GM23338 (cell line): ENCODE results near the gene ANKRD40. TPM values are rescaled to one million over a fixed set of nuclear protein-coding genes. Genes with fewer than 3 reads are reported as not detected.

Experiments used
- ATAC-seq: fragments of 200-7000 bp; cut with Tn5 transposase; 3 replicates; pipeline ENCODE4 v1.9.1; 2020
- DNase-seq: peaks from one replicate; pipeline ENCODE4 v3.0.0-alpha.2; 2015; ENCODE audit warnings: low spot score
- H2AFZ ChIP-seq: fragments of 200-600 bp; sonication (generic); 2 replicates; pipeline ENCODE4 v1.8.0; 2016; ENCODE audit warnings: antibody characterized with exemption, mild to moderate bottlenecking, moderate library complexity
- H3F3A ChIP-seq: fragments of 200-600 bp; sonication (generic); replicated peaks from 2 replicates; pipeline ENCODE4 v1.8.0; 2017; ENCODE audit warnings: antibody characterized with exemption, mixed run types, low read depth
- H3K27ac ChIP-seq: fragments of 200-600 bp; sonication (generic); 2 replicates; pipeline ENCODE4 v1.6.1; 2016; ENCODE audit warnings: low read depth
- H3K27me3 ChIP-seq: fragments of 200-600 bp; sonication (generic); 2 replicates; pipeline ENCODE4 v1.8.0; 2016; ENCODE audit warnings: mild to moderate bottlenecking, mixed run types, moderate library complexity; ENCODE audit not compliant: insufficient read depth
- H3K36me3 ChIP-seq: fragments of 200-600 bp; sonication (generic); 2 replicates; pipeline ENCODE4 v1.8.0; 2016; ENCODE audit warnings: mild to moderate bottlenecking; ENCODE audit not compliant: insufficient read depth
- H3K4me1 ChIP-seq: fragments of 200-600 bp; sonication (generic); 2 replicates; pipeline ENCODE4 v1.8.0; 2016; ENCODE audit warnings: mild to moderate bottlenecking, moderate library complexity; ENCODE audit not compliant: insufficient read depth
- H3K4me2 ChIP-seq: fragments of 200-600 bp; sonication (generic); 2 replicates; pipeline ENCODE4 v1.7.1; 2017; ENCODE audit warnings: mixed run types
- H3K4me3 ChIP-seq: fragments of 200-600 bp; sonication (generic); 2 replicates; pipeline ENCODE4 v1.6.1; 2016; ENCODE audit warnings: mixed run types
- H3K79me2 ChIP-seq: fragments of 200-600 bp; sonication (generic); replicated peaks from 2 replicates; pipeline ENCODE4 v1.8.0; 2017; ENCODE audit warnings: mild to moderate bottlenecking; ENCODE audit not compliant: insufficient read depth
- H3K9me2 ChIP-seq: fragments of 200-600 bp; sonication (generic); 2 replicates; pipeline ENCODE4 v1.8.0; 2017; ENCODE audit not compliant: insufficient read depth
- H4K20me1 ChIP-seq: fragments of 200-600 bp; sonication (generic); replicated peaks from 2 replicates; pipeline ENCODE4 v1.8.0; 2017; ENCODE audit warnings: mild to moderate bottlenecking; ENCODE audit not compliant: insufficient read depth
- H3K27ac Mint-ChIP-seq: 2 replicates; pipeline ENCODE4 v1.8.0; 2020; ENCODE audit warnings: inconsistent platforms, mild to moderate bottlenecking, moderate library complexity, mixed read lengths
- H3K27me3 Mint-ChIP-seq: 3 replicates; pipeline ENCODE4 v1.8.0; 2022; ENCODE audit warnings: low read depth, mild to moderate bottlenecking, moderate library complexity, mixed read lengths, inconsistent platforms; ENCODE audit not compliant: insufficient read depth, poor library complexity
- H3K36me3 Mint-ChIP-seq: 3 replicates; pipeline ENCODE4 v1.8.0; 2021; ENCODE audit warnings: low read depth, mild to moderate bottlenecking, inconsistent platforms, moderate library complexity, mixed read lengths
- H3K4me1 Mint-ChIP-seq: 3 replicates; pipeline ENCODE4 v1.8.0; 2020; ENCODE audit warnings: mild to moderate bottlenecking, inconsistent platforms, mixed read lengths
- H3K4me3 Mint-ChIP-seq: 3 replicates; pipeline ENCODE4 v1.8.0; 2021; ENCODE audit warnings: moderate library complexity, mild to moderate bottlenecking, inconsistent platforms, mixed read lengths
- H3K9me3 Mint-ChIP-seq: 3 replicates; pipeline ENCODE4 v1.8.0; 2020; ENCODE audit warnings: moderate library complexity, mild to moderate bottlenecking, inconsistent platforms, mixed read lengths
- CREB1 ChIP-seq: fragments of 250-450 bp; sonication (Bioruptor Pico); IDR thresholded peaks from 2 replicates; pipeline ENCODE4 v1.5.0; 2020; ENCODE audit warnings: low read depth, mild to moderate bottlenecking, moderate library complexity
- CTCF ChIP-seq, 2 experiments: fragments of 200-600 bp in 1 of 2; sonication (generic) in 1 of 2; conservative IDR thresholded peaks; 2 replicates each; pipeline versions ENCODE4 v1.5.1 to v1.6.1; 2016 to 2017; ENCODE audit warnings: antibody characterized with exemption in 2 of 2, low read depth in 2 of 2, mild to moderate bottlenecking in 2 of 2, moderate library complexity in 1 of 2
- ETS1 ChIP-seq: IDR thresholded peaks from 2 replicates; pipeline ENCODE4 v1.6.1; 2016; ENCODE audit warnings: antibody characterized with exemption
- EZH2 ChIP-seq: fragments of 200-600 bp; sonication (generic); IDR thresholded peaks from one replicate; pipeline ENCODE4 v1.8.0; 2017; ENCODE audit warnings: antibody characterized with exemption, mild to moderate bottlenecking, low read depth; ENCODE audit not compliant: unreplicated experiment
- EZH2phosphoT487 ChIP-seq: fragments of 200-600 bp; sonication (generic); IDR thresholded peaks from one replicate; pipeline ENCODE4 v1.8.1; 2018; ENCODE audit warnings: antibody characterized with exemption; ENCODE audit not compliant: unreplicated experiment
- JUNB ChIP-seq: IDR thresholded peaks from one replicate; pipeline ENCODE4 v1.6.1; 2016; ENCODE audit warnings: antibody characterized with exemption; ENCODE audit not compliant: unreplicated experiment
- NANOG ChIP-seq: IDR thresholded peaks from 2 replicates; pipeline ENCODE4 v1.6.1; 2016; ENCODE audit warnings: antibody characterized with exemption, borderline replicate concordance
- POLR2AphosphoS5 ChIP-seq: IDR thresholded peaks from 2 replicates; pipeline ENCODE4 v1.6.1; 2016; ENCODE audit warnings: antibody characterized with exemption, low read depth
- REST ChIP-seq: IDR thresholded peaks from one replicate; pipeline ENCODE4 v1.6.1; 2018; ENCODE audit warnings: antibody characterized with exemption; ENCODE audit not compliant: unreplicated experiment
- STAT1 ChIP-seq: IDR thresholded peaks from one replicate; pipeline ENCODE4 v1.6.1; 2016; ENCODE audit warnings: antibody characterized with exemption; ENCODE audit not compliant: unreplicated experiment
- ZNF114 ChIP-seq: fragments of 250-450 bp; sonication (Bioruptor Pico); IDR thresholded peaks from 2 replicates; pipeline ENCODE4 v1.5.0; 2020; ENCODE audit warnings: mild to moderate bottlenecking, moderate library complexity
- ZNF331 ChIP-seq: fragments of 250-450 bp; sonication (Bioruptor Pico); IDR thresholded peaks from 2 replicates; pipeline ENCODE4 v1.5.0; 2020; ENCODE audit warnings: low read depth, mild to moderate bottlenecking, moderate library complexity
- ZNF462 ChIP-seq: fragments of 250-450 bp; sonication (Bioruptor Pico); IDR thresholded peaks from 2 replicates; pipeline ENCODE4 v1.5.0; 2020; ENCODE audit warnings: mild to moderate bottlenecking, moderate library complexity
- polyA plus RNA-seq: library from polyadenylated mRNA; unstranded; fragments of >200 nt; fragmentation: Nextera tagmentation; extraction: Ambion mirVana; gene quantifications from 2 replicates; pipeline ENCODE4 v1.2.1, GENCODE V29; 2016
- total RNA-seq: library from RNA; depleted of rRNA; stranded (reverse); fragments of >200 nt; shearing (Covaris generic); gene quantifications from 2 replicates; pipeline ENCODE4 v1.2.3, GENCODE V29; 2014

Gene ANKRD40
- total and polyA plus RNA-seq, 2 experiments from 2014 or later: 19.0 to 42.1 TPM

- H3K27me3 ChIP-seq: no peaks in the 10 kb centered on the region
- H3K36me3 Mint-ChIP-seq: no peaks in the 10 kb centered on the region
- H3K4me3 Mint-ChIP-seq: no peak overlapping the region
- no peak for DNase-seq
- no peaks in the 10 kb centered on the region for H4K20me1 ChIP-seq
- H2AFZ ChIP-seq: no peak overlapping the region
- no peak overlapping the region for H3K27ac Mint-ChIP-seq
- no peaks in the 10 kb centered on the region for H3K9me2 ChIP-seq
- H3K4me1 ChIP-seq: 0 out of 2 replicates have a peak, but pooled peaks cover 3% of the 10 kb centered on the region
- H3K9me3 Mint-ChIP-seq: no peaks in the 10 kb centered on the region
- TF ChIP-seq EZH2phosphoT487: no peak
- no peak for TF ChIP-seq CREB1
- TF ChIP-seq JUNB: no peak
- no peak for TF ChIP-seq STAT1
- TF ChIP-seq POLR2AphosphoS5: no peak
- TF ChIP-seq ZNF331 (CRISPR knock-in tag): no peak
- TF ChIP-seq REST: no peak
- no peak for TF ChIP-seq EZH2
- TF ChIP-seq CTCF (conservative IDR thresholded peaks at IDR 0.05; ENCODE audit: low read depth in 2 of 2): no peak
- TF ChIP-seq ETS1: no peak
- no peak for TF ChIP-seq NANOG
- TF ChIP-seq ZNF462 (CRISPR knock-in tag): no peak
- TF ChIP-seq ZNF114 (CRISPR knock-in tag): no peak
- H3K36me3 ChIP-seq: no peaks in the 10 kb centered on the region
- H3K27ac ChIP-seq: no peak overlapping the region
- peaks cover 7% of the 10 kb centered on the region for H3K27me3 Mint-ChIP-seq
- peaks cover 26% of the 10 kb centered on the region for H3K4me1 Mint-ChIP-seq
- H3K4me3 ChIP-seq: no peak overlapping the region
- no peaks in the 10 kb centered on the region for H3F3A ChIP-seq
- no peak overlapping the region for H3K4me2 ChIP-seq
- ATAC-seq: no peak
- H3K79me2 ChIP-seq: no peaks in the 10 kb centered on the region
These were observed 24.8 kb downstream of the ANKRD40 start for GRCh38 chr17:50682938-50683337.
